ENCODE data around the gene B3GNT2. TPM values are rescaled to one million over a fixed set of nuclear protein-coding genes. Genes with fewer than 3 reads are reported as not detected.

Gene B3GNT2
- total and polyA plus RNA-seq, 2 of the 4 experiments (the other 2 are of a cell fraction), result 5.0 to 11.1 TPM

DNA sequence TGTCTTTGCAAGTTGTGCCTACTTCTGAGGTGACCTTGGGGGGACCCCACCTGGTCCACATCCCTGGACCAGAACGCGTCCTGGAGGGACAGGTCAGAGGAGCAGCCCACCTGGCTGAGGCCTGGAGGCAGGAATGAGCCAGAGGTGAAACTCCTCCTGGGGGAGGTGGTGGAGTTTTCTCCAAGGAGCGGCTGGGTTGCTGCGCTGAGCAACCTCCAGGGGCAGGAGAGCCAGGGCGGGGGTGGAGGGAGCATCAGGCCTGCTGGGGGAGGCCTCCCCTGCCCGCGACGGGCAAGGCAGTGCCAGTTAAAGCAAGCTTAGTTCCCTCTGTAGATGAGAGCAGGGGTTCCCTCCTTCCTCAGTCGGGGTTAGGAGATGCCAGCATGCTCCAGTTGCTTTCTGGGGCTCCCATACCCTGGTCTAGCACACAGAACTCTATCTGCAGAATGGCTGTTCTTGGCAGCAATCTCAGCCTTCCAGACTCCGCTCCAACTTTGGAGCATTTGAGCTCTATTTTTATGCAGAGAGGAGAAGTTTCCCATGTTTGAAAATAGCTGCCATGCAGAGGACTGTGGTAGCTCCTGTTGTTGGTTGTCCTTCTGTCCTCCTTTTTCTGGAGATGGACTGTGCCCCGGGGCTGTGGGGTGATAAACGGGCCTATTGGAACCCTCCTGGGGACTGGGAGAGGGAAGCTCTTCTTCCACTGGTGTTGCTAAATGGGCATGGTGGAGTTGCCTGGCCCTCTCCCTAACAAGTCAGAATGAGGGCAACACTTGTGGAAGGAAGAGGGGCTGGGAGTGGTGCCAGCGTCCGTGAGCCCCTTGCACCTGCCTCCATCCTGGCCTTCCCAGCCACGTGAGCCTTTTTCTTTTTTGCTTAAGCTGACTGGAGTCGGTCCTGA, 39.1 kb downstream of the B3GNT2 start:
- Histone ChIP-seq H2BK15ac (ENCODE audit: low read depth, low read length) (no peak overlapping the region), H3K9me3 (ENCODE audit: control insufficient read depth, insufficient read depth, low read length) (no peaks in the 10 kb centered on the region), H2AFZ (replicated peaks; ENCODE audit: low read length, poor library complexity) (no peak overlapping the region), H3K56ac (ENCODE audit: extremely low read depth, insufficient read depth, low read length) (no peak overlapping the region), H3K18ac (ENCODE audit: low read depth, low read length) (no peak overlapping the region), H2BK5ac (ENCODE audit: low read depth, low read length, poor library complexity, severe bottlenecking) (no peak overlapping the region), H2BK120ac (ENCODE audit: low read depth, low read length) (no peak overlapping the region), H3K27me3 (ENCODE audit: control insufficient read depth, insufficient read depth, low read length) (no peaks in the 10 kb centered on the region; the same call in 1 of the 2 replicates), H3K79me1 (ENCODE audit: low read depth in 1 of 2, low read length in 2 of 2) (no peaks in the 10 kb centered on the region), H4K91ac (ENCODE audit: insufficient read depth, low read depth, low read length) (no peak overlapping the region), H3K14ac (replicated peaks; ENCODE audit: low read depth, low read length) (no peak overlapping the region), H3K4ac (ENCODE audit: low read depth, low read length) (no peak overlapping the region), H3K4me1 (ENCODE audit: control insufficient read depth, insufficient read depth, low read length) (peaks cover 3% of the 10 kb centered on the region; the same call in 1 of the 2 replicates), H3K9me1 (ENCODE audit: insufficient read depth, low read length) (no peaks in the 10 kb centered on the region), H2BK20ac (ENCODE audit: low read depth, low read length) (no peak overlapping the region), H3K4me2 (ENCODE audit: low read depth, low read length) (no peak overlapping the region), H2AK5ac (ENCODE audit: low read depth, low read length) (no peak overlapping the region), H3K27ac (ENCODE audit: insufficient read depth, low read length) (no peak overlapping the region), H3K9ac (ENCODE audit: low read depth, low read length) (no peak overlapping the region), H4K20me1 (ENCODE audit: insufficient read depth, low read length) (no peaks in the 10 kb centered on the region), H3K23ac (ENCODE audit: low read depth, low read length) (no peak overlapping the region), H2AK9ac (replicated peaks; ENCODE audit: low read depth, low read length, poor library complexity) (no peak overlapping the region), H4K8ac (ENCODE audit: low read depth in 2 of 2, low read length in 2 of 2) (no peak overlapping the region), H4K5ac (ENCODE audit: low read depth, low read length) (no peak overlapping the region), H3K4me3 (ENCODE audit: insufficient read depth, low read depth, low read length) (no peak overlapping the region), H3K36me3 (ENCODE audit: control insufficient read depth, insufficient read depth, low read length) (no peaks in the 10 kb centered on the region)
- no peak for DNase-seq
- in situ Hi-C loops (cut with MboI; ENCODE audit: low sequenced_read_pairs) (no loop called here), dilution Hi-C loops (cut with HindIII; ENCODE audit: low sequenced_read_pairs, unreplicated experiment) (no loop called here), intact Hi-C loops (cut with micrococcal nuclease) (no loop called here)
- TF ChIP-seq RAD21 (IDR thresholded peaks at IDR 0.05; ENCODE audit: low read length) (no peak), CHD1 (IDR thresholded peaks at IDR 0.05; ENCODE audit: low read depth, low read length) (no peak), MAFK (IDR thresholded peaks at IDR 0.05; ENCODE audit: low read depth, low read length) (no peak)
- TF ChIP-seq, protein P1, sequence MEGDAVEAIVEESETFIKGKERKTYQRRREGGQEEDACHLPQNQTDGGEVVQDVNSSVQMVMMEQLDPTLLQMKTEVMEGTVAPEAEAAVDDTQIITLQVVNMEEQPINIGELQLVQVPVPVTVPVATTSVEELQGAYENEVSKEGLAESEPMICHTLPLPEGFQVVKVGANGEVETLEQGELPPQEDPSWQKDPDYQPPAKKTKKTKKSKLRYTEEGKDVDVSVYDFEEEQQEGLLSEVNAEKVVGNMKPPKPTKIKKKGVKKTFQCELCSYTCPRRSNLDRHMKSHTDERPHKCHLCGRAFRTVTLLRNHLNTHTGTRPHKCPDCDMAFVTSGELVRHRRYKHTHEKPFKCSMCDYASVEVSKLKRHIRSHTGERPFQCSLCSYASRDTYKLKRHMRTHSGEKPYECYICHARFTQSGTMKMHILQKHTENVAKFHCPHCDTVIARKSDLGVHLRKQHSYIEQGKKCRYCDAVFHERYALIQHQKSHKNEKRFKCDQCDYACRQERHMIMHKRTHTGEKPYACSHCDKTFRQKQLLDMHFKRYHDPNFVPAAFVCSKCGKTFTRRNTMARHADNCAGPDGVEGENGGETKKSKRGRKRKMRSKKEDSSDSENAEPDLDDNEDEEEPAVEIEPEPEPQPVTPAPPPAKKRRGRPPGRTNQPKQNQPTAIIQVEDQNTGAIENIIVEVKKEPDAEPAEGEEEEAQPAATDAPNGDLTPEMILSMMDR (conservative IDR thresholded peaks at IDR 0.05; ENCODE audit: low read depth, low read length), result no peak
- BruUV-seq (replicated peaks), result no TSS peak
- POLR2A ChIA-PET (ENCODE audit: unreplicated experiment), result no interaction called here
- no peak for ATAC-seq (ENCODE audit: low read depth)
- CTCF ChIA-PET, result interaction anchor here (0.8 kb wide), 1 partner anchor 22 kb away, joined by 3 read pairs; no protein-coding TSS in a partner anchor
- no CpG with 5 or more reads among the region's 16 CpGs for WGBS, 2 experiments (ENCODE audit: extremely low coverage in 2 of 2, insufficient read length in 1 of 2)
